ENCODE measurements around the gene ERFE. TPM values are rescaled to one million over a fixed set of nuclear protein-coding genes. Genes with fewer than 3 reads are reported as not detected.

Gene ERFE
- total RNA-seq, 2 donors from 2014 or later = 7.7 TPM; not detected in 1

- no peak for DNase-seq (ENCODE audit: low spot score)
- intact Hi-C loops (cut with DNase I) = no loop called here
- Histone ChIP-seq H3K27me3 (replicated peaks; ENCODE audit: insufficient read depth) (peaks cover under 1% of the 10 kb centered on the region), H3K4me3 (no peak overlapping the region), H3K9me3 (no peaks in the 10 kb centered on the region), H3K4me1 (replicated peaks) (no peaks in the 10 kb centered on the region), H3K36me3 (no peaks in the 10 kb centered on the region), H3K27ac (no peak overlapping the region)
- 86% methylated on average over 27 of the region's 27 CpGs for WGBS
- TF ChIP-seq POLR2A (IDR thresholded peaks at IDR 0.05) = no peak
- TF ChIP-seq POLR2AphosphoS5 (IDR thresholded peaks at IDR 0.05) = no peak
- TF ChIP-seq CTCF (IDR thresholded peaks at IDR 0.05) = no peak
Measured at GRCh38 chr2:238121511-238122286, 37.1 kb upstream of the ERFE start.

GRCh38 chr2:238122287-238123217 is 36.2 kb upstream of the ERFE start:
- DNase-seq (ENCODE audit: low spot score) = no peak
- Histone ChIP-seq H3K36me3 (no peaks in the 10 kb centered on the region), H3K27me3 (replicated peaks; ENCODE audit: insufficient read depth) (no peaks in the 10 kb centered on the region), H3K27ac (no peak overlapping the region), H3K9me3 (no peaks in the 10 kb centered on the region), H3K4me3 (no peak overlapping the region), H3K4me1 (replicated peaks) (no peaks in the 10 kb centered on the region)
- intact Hi-C loops (cut with DNase I) = no loop called here
- TF ChIP-seq POLR2A (IDR thresholded peaks at IDR 0.05) (no peak), CTCF (IDR thresholded peaks at IDR 0.05) (no peak), POLR2AphosphoS5 (IDR thresholded peaks at IDR 0.05) (no peak)
- 87% methylated on average over 29 of the region's 29 CpGs for WGBS

- H3K4me3 ChIP-seq = no peak overlapping the region
- no peak for DNase-seq (ENCODE audit: low spot score)
- 73% methylated on average over 12 of the region's 22 CpGs for WGBS
- no peaks in the 10 kb centered on the region for H3K27me3 ChIP-seq (replicated peaks; ENCODE audit: insufficient read depth)
- no peaks in the 10 kb centered on the region for H3K9me3 ChIP-seq
- H3K36me3 ChIP-seq = no peaks in the 10 kb centered on the region
- intact Hi-C loops (cut with DNase I) = no loop called here
- H3K4me1 ChIP-seq (replicated peaks) = no peaks in the 10 kb centered on the region
- H3K27ac ChIP-seq = no peak overlapping the region
- TF ChIP-seq CTCF (IDR thresholded peaks at IDR 0.05) (no peak), POLR2A (IDR thresholded peaks at IDR 0.05) (no peak), POLR2AphosphoS5 (IDR thresholded peaks at IDR 0.05) (no peak)
Measured at GRCh38 chr2:238123218-238123971, 35.4 kb upstream of the ERFE start.

- Histone ChIP-seq H3K4me1 (replicated peaks) (no peaks in the 10 kb centered on the region), H3K4me3 (no peak overlapping the region), H3K36me3 (no peaks in the 10 kb centered on the region), H3K27me3 (replicated peaks; ENCODE audit: insufficient read depth) (no peaks in the 10 kb centered on the region), H3K27ac (no peak overlapping the region), H3K9me3 (no peaks in the 10 kb centered on the region)
- intact Hi-C loops (cut with DNase I) = no loop called here
- DNase-seq (ENCODE audit: low spot score) = no peak
- WGBS = 74% methylated on average over 14 of the region's 14 CpGs
- TF ChIP-seq CTCF (IDR thresholded peaks at IDR 0.05) (no peak), POLR2A (IDR thresholded peaks at IDR 0.05) (no peak), POLR2AphosphoS5 (IDR thresholded peaks at IDR 0.05) (no peak)
Measured at GRCh38 chr2:238123991-238124470, 34.7 kb upstream of the ERFE start.
